Measurements from ENCODE around the gene SEMA3B.
"Not testable (repeated sequence)": the region's sequence is repeated elsewhere in the genome, so short reads cannot be mapped to it uniquely, and the experiment has no call there.

SEMA3B gene

DNA sequence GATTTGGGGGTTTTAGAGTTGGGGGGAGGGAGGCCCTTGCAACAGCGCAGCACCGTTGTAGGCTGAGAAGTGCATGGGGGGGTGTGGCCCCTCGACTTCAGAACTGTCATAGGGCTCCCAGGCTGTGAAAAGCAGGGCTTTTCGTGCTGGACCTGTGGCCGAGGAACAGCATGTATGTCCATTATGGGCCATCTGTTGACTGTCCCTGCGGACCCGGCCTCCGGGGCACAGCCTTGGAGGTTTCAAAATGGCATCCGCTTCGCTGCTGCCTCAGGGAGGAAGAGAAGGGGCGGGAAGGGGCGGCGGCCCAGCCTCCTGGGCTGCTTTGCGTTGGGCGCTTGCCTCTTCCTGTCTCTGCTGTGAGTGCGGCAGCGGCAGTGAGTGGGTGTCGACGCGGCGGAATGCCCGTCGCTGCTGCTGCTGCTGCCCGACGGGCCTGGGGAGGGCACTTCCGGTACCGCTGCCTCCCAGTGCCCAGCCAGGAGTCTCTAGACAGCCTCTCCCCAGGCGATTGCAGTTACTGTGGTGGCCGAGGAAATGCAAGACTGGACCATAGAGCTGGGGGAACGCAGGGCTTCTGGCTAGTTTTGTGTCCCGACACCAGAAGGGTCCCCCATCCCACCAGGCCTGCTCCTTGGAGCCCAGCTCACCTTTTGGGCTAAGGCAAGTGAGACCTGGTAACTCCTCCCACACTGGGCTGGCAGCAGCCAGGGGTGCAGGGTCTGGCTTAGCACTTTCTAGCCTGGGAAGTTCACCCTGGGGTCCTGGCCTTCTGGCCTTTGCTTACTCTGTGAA, 31.0 kb upstream of the SEMA3B start:
- peak; percentile 76 for DNase-seq (ENCODE audit: low read depth)

GRCh38 chr3:50238549-50239026, 30.4 kb upstream of the SEMA3B start:
- DNase-seq (ENCODE audit: low read depth) = no peak

DNA sequence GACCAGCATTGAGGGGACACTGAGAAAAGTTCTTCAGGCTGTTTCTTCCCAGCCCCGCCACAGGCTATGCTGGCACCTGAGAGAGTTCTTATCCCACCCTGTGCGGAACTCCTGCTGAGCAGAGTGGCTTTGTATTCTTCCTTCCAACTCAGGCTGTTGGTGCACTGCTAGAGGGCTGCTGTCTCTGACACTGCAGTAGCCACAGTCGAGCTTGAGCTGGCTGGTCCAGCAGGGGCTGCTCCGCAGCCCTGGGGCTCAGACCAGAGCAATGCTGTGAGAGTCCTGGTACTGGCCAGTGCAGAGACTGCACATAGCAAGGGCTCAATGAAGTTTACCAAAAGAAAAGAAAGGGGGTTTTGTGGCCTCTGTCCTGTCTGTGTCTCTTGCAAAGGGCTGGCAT, 29.3 kb upstream of the SEMA3B start:
- DNase-seq (ENCODE audit: low read depth) = no peak

DNA sequence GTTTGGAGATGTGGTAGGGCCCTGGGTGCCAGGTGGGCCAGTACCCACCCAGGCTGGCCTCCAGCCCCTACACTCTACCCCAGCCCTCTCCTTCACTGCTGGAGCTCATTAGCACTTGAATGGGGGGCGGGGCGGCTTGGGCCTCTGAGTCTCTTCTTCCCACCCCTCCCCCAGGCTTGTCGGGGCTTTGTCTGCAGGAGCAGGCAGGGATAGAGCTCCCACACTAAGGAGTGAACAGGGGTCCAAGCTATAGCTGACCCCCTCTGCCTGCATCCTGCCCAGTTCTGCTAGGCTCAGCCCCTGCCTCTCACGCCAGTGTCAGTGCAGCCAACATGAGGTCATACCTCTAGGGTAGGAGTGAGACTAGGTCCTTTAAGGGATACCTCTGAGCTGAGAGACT, 27.8 kb upstream of the SEMA3B start:
- DNase-seq (ENCODE audit: low read depth) = no peak

GRCh38 chr3:50241713-50242380, 27.1 kb upstream of the SEMA3B start:
- DNase-seq (ENCODE audit: low read depth) = no peak

DNA sequence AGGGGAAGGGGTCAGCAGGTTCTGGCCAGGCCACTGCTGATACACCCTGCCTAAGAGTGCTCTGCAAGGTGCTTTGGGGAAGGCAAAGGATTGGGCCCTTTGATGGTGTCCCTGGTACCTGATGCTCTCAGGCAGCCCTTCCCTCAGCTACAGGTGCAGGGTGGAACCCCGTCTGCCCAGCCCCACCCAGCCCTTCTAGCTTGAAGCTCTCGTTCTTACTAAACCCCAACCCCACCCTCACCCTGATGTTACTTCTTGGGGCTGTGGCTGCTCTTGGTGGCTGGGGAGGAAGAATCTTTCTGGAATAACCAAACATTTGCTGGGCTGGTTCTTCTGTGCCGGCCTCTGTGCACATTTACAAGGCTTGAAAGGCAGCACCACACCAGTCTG, 26.6 kb upstream of the SEMA3B start:
- DNase-seq (ENCODE audit: low read depth) = no peak

- DNase-seq (ENCODE audit: low read depth) = no peak
Observed at GRCh38 chr3:50242851-50243542, 25.9 kb upstream of the SEMA3B start.

- DNase-seq (ENCODE audit: low read depth) = no peak
Observed at GRCh38 chr3:50243543-50243895, 25.4 kb upstream of the SEMA3B start.

DNA sequence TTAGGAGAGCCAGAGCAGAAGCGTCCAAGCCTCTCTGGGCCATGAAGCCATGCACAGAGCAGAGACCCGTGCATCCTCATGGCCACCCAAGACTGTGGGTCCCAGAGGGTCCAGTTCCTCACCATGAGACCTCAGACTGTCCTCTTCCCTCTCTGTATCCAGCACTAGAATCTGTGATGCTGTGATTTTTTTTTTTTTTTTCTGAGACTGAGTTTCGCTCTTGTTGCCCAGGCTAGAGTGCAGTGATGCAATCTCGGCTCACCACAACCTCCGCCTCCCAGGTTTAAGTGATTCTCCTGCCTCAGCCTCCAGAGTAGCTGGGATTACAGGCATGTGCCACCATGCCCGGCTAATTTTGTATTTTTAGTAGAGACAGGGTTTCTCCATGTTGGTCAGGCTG, 24.1 kb upstream of the SEMA3B start:
- DNase-seq (ENCODE audit: low read depth) = not testable (repeated sequence)

DNA sequence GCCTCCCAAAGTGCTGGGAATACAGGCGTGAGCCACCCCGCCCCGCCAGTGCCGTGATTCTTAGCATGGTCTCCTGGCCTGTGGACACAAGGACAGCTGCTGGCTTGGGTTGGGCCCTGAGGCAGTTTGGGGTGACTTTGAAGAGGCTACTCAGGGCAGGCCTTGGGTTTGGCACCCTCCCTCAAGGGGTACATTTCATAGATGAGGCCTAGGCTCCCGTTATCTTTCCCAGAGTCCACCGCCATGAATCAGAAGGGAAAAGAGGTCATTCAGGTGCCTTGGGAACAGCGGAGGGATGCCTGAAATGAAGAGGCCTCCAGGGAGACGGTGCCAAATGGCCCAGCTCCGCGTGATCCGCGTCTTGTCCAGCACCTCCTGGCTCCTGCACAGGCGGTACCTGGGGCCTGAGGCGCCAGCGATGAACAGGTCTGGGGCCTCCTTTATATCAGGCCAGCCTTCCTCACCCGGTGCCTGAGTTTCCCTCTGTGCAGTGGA, 23.6 kb upstream of the SEMA3B start:
- DNase-seq (ENCODE audit: low read depth) = no peak

DNA sequence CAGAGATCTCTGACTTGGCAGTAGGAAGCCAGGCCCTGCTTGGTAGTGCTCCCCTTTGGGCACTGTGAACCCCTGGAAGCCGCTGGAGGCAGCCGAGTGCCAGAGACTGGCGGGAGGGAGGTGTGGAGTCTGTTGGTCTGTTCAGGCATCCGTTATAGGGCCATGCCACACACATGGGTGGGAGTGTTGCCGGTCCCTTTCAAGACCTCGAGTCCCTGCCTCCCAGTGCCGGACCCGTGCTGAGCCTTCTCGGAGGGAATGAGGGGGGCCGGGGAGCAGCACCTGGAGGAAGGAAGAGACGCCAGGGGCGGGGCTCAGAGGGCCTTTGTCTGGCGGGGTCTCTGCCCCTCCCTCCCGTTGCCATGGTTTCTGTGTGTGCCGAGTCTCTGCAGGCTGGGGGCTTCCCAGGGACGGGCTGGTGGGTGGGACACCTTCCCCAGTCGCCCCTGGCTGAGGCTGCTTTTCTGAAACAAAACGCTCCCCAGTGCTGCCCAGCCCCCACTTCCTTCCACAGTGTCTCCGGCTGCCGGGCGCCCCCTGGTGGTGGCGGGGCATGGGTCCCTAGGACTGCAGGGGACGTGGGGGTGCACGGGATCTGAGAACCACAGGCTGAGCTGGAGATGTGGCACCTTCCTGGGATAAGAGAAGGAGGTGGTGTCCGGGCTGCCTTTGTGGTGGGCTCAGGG, 23.0 kb upstream of the SEMA3B start:
- DNase-seq (ENCODE audit: low read depth) = peak; percentile 99

GRCh38 chr3:50246517-50246954, 22.4 kb upstream of the SEMA3B start:
- DNase-seq (ENCODE audit: low read depth) = peak; percentile 60

DNA sequence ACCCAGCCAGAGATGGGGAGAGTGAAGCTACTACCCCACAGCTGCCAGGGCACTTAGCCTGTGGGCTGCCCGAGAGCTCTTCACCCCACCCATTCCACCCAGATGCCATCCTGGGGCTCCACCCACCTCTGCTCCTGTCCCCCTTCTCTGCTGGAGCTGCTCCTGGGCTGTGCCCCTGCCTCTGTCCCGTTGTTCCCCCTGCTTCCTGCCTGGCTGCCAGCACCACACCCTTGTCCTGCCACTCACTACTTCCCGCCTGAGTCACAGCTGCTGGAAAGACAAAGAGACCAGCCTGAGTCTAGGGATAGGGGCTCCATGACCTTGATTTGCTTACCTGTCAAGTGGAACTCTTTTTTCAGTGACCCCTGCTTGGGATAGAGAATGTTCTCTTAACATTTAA, 20.6 kb upstream of the SEMA3B start:
- DNase-seq (ENCODE audit: low read depth) = no peak

GRCh38 chr3:50249457-50249856, 19.5 kb upstream of the SEMA3B start:
- no peak for DNase-seq (ENCODE audit: low read depth)

- no peak for DNase-seq (ENCODE audit: low read depth)
Observed at GRCh38 chr3:50250514-50250913, 18.4 kb upstream of the SEMA3B start.

DNA sequence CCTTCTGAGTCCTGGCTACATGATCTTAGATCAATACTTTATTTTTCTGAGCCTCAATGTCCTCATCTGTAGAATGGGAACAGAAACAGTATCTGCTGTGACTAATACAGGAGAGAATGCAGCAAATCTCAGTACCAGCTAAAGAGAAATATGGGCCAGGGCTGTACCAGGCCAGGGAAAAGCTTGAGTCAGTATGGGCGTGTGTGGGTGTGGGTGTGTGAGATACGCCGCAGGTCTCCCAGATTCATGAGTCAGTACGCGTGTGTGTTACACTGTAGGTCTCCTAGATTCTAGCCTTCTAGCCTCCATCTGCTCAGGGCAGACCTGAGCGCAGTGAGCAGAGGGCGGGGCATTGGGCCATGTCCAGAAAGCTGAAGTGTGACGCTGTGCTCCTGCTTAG, 17.7 kb upstream of the SEMA3B start:
- DNase-seq (ENCODE audit: low read depth) = no peak

- DNase-seq (ENCODE audit: low read depth) = no peak
Observed at GRCh38 chr3:50254577-50255250, 14.2 kb upstream of the SEMA3B start.

DNA sequence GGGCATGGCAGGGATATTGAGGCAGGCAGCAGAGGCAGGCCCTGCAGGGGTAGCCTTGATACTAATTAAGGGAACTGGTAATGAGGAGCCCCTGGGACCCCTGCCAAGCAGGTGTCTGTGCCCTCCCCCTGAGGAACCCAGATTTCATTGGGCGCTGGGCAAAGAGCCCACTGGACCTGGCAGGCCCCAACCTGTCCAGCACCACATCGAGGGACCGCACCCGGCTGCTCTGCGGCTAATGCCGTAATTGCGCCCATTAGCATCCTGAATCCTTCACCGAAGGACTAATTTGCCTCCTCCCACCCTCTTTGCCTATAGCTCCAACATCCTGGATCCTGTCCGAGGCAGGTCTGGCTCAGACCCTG, 13.7 kb upstream of the SEMA3B start:
- DNase-seq (ENCODE audit: low read depth) = no peak

- DNase-seq (ENCODE audit: low read depth) = no peak
Observed at GRCh38 chr3:50256978-50257890, 11.7 kb upstream of the SEMA3B start.

DNA sequence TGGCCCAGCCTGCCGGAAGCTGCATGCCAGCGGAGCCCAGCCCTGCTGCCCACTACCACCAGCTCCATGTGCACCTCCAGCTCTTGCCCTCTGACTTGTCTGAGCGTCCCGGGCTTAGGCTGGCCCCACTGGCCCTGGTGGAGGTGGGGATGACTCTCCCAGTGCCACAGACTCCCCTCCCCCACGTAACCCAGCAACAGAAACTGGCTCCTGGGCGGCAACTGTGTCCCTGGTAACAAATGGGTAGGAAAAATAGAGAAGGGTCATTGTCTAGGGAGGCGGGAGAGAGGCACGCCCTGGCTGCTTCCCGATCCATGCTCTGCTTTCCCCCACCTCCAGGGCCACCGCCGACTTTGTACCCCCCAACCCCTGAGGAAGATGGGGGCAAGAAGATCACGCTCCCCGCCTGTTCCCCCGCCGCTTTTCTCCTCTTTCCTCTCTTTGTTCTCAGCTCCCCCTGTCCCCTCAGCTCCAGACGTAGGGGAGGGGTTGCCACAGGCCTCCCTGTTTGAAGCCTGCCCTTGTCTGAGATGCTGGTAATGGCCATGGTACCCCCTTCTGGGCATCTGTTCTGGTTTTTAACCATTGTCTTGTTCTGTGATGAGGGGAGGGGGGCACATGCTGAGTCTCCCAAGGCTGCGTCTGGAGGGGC, 10.8 kb upstream of the SEMA3B start:
- DNase-seq (ENCODE audit: low read depth) = no peak
